Esophagus muscularis mucosa (tissue), 4 donors: ENCODE data around the gene PAPOLG.

Experiments used
- EP300 ChIP-seq: sonication (generic); formaldehyde crosslinking; IDR thresholded peaks from one replicate; pipeline ENCODE4 v1.6.1; 2017; ENCODE audit warnings: antibody characterized with exemption
- POLR2A ChIP-seq: fragments of 450-650 bp; IDR thresholded peaks from one replicate; pipeline ENCODE4 v1.6.1; 2017; ENCODE audit warnings: antibody characterized with exemption, moderate library complexity, mild to moderate bottlenecking, low read depth
- POLR2AphosphoS5 ChIP-seq, 2 donors: sonication (generic); formaldehyde crosslinking; IDR thresholded peaks; one replicate each; pipeline ENCODE4 v1.6.1; 2017; ENCODE audit warnings: antibody characterized with exemption in 2 of 2
- TF ChIP-seq, protein P1 (sequence below), 3 experiments: fragments of 200-600 bp in 2 of 3; fragments of 450-650 bp in 1 of 3; sonication (generic) in 2 of 3; IDR thresholded peaks; one replicate each; pipeline ENCODE4 v1.5.1; 2017 to 2019; ENCODE audit warnings: antibody characterized with exemption in 3 of 3, mild to moderate bottlenecking in 2 of 3, moderate library complexity in 1 of 3

DNA sequence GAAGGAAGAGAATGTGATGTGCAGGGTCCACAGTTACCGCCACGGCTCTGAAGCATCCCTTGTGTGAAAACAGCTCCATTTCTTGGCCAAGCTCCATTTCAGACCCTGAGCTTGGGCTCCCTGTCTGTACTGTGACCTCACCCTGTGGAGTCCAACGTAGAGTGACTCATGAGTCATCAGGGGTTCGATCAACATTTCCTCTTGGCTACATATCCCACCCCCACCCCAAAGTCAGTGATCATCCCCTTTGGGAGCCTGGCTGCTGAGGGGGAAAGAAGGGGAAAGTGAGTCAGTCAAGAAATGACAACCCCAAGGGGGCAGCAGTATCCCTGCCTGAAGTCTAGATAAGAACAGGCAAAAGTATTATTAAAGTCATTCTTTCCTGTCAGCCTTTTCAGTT is 62.2 kb downstream of the PAPOLG start:
- TF ChIP-seq, protein P1, sequence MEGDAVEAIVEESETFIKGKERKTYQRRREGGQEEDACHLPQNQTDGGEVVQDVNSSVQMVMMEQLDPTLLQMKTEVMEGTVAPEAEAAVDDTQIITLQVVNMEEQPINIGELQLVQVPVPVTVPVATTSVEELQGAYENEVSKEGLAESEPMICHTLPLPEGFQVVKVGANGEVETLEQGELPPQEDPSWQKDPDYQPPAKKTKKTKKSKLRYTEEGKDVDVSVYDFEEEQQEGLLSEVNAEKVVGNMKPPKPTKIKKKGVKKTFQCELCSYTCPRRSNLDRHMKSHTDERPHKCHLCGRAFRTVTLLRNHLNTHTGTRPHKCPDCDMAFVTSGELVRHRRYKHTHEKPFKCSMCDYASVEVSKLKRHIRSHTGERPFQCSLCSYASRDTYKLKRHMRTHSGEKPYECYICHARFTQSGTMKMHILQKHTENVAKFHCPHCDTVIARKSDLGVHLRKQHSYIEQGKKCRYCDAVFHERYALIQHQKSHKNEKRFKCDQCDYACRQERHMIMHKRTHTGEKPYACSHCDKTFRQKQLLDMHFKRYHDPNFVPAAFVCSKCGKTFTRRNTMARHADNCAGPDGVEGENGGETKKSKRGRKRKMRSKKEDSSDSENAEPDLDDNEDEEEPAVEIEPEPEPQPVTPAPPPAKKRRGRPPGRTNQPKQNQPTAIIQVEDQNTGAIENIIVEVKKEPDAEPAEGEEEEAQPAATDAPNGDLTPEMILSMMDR (IDR thresholded peaks at IDR 0.05), result no peak
- no peak for TF ChIP-seq POLR2AphosphoS5 (IDR thresholded peaks at IDR 0.05)
- no peak for TF ChIP-seq POLR2A
- TF ChIP-seq EP300, result no peak
